Activated CD4-positive, CD25-positive, alpha-beta regulatory T cell (primary cell): Measurements from ENCODE around the gene SRL.
"Not testable (repeated sequence)": the region's sequence is repeated elsewhere in the genome, so short reads cannot be mapped to it uniquely, and the experiment has no call there.

Experiments used
- DNase-seq, 4 experiments: peaks; one replicate each; lab custom pipeline; 2025; lab: John Stamatoyannopoulos, UW

The SRL gene

DNA sequence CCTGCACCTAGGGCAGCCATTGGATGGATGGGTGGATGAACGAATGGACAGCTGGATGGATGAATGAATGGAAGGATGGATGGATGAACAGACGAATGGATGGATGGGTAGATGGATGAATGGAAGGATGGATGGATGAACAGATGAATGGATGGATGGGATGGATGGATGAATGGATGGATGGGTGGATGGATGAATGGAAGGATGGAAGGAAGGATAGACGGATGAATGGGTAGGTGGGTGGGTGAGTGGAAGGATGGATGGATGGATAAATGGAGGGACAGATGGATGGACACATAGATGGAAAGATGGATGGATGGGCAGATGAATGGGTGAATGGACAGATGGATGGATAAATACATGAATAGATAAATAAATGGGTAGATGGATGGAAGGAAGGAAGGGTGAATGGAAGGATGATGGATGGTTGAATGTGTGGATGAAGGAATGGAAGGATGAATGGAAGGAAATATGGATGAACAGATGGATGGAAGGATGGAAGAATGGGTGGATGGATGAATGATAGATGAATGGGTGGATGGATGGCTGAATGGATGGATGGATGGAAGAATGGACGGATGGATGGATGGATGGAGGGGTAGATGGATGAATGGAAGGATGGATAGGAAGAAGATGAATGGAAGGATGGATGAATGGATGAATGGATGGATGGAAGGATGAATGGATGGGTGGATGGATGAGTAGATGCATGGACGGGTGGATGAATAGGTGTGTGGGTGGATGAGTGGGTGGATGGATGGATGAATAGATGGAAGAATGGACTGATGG is 15.4 kb downstream of the SRL start:
- DNase-seq, result no peak

DNA sequence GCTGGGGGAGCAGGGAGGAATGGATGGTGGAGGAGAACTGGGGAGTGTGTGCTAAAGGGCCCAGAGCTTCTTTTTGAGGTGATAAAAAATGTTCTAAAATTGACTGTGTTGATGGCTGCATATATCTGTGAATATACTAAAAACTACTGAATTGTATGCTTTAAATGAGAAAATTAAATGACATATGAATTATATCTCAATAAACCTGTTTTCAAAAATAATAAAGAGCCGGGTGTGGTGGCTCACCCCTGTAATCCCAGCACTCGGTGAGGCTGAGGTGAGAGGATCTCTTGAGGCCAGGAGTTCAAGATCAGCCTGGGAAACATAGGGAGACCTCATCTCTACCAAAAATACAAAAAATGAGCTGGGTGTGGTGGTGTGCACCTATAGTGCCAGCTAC is 16.8 kb downstream of the SRL start:
- DNase-seq, result no peak

DNA sequence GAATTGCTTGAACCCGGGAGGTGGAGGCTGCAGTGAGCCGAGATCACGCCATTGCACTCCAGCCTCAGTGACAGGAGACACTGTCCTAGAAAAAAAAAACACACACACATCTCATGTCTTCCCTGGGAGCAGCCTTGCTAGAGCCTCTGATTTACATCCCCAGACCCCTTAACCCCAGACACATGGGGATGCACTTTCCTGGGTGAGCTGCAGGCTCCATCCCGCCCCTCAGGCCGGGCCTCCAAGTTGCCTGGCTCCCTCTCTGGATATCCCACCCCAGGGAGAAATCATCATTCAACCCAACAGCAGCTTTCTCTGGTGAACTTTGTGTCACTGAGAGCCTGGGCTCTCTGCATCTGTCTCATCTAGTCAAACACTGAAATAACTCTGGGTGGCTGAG is 21.5 kb downstream of the SRL start:
- DNase-seq, result no peak

DNA sequence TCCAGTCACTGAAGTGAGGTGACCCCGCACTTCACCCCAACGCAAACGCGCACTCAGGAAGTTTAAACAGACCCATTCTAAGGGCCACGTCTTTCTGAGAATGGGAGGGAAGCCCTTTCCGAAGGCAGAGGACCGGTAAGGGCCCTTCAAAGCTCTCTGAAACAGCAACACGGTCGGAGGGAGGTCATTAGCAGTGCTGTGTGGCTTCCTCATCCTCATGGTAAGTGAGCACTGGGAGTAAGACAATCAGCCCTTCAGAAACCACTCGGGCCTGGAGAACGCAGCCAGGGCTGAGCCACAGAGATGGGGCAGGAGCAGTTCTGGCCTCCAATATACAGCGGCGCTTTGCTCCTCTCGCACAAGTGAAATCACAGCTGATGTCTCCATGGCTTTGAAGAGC is 23.7 kb downstream of the SRL start:
- no peak for DNase-seq

DNA sequence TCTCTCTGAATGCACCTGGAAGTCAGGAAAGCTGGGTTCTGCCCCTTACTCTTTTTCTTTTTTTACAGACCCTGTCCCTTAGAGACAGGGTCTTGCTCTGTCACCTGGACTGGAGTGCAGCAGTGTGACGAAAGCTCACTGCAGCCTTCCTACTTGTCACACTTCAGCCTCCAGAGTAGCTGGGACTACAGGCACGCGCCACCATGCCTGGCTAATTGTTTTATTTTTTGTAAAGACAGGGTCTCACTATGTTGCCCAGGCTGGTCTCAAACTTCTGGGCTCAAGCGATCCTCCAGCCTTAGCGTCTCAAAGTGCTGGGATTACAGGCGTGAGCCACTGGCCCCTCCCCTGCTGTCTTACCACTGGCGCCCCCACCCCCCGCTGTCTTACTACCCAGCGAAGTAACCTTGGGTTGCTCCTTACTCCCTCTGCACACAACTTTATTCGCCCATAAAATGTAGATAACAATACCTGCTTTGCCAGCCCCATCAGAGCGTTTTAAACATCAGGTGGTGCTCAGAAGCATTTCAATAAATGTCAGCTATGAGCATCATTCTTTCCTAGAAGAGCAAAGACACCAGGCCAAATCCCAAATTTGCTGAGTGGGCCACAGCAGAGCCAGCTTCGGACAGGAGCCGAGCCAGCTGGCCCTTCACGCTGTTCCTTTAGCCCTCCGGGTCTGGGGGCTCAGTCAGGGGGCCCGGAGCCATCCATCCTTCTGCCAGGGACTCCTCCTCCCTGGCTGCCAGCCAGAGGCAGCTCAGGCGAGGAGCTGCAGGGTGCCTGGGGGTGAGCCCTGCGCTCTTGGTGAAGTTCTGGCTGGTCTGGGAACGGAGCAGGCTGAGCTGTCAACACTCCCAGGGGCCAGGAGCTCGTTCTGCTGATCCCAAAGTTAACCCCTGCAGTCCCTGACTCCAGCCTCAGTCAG is 24.4 kb downstream of the SRL start:
- DNase-seq, result no peak

DNA sequence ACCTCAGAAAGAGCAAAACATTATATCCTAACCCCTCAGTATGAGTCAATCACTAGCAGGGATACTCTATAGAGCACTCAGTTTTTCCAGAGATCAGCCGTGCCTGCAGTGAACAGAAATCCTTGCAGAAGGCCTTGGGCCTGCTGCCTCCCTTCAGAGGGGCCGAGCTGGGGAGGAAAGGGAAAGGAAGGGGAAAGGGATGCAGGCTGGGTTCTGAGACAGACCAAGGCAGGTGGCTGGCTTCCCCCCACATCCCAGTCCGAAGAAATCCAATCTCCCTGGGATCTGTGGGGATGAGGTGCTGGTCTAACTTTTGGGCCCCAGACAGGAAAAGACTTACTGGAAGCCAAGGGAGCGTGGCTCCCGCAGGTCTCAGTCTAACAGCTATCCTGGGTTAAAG is 25.3 kb downstream of the SRL start:
- DNase-seq, result no peak

DNA sequence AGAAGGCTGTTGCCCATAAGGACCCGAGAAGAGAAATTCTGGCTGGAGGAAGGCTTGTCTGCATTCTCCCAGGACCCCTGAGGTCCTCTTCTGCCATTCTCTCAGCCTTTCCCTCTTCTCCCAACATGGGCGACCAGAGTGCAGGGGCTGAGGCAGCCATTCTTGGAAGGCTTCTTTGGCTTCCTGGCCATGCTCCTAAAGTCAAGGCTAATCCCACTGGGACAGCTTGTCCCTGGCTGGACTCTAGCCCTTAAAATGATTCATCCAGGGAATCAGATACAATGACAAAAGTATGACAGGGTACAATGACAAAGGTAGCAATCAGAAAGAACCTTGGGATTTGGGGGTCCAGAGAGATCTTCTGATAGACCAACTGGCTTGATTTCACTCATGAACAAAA is 26.8 kb downstream of the SRL start:
- DNase-seq, result no peak

DNA sequence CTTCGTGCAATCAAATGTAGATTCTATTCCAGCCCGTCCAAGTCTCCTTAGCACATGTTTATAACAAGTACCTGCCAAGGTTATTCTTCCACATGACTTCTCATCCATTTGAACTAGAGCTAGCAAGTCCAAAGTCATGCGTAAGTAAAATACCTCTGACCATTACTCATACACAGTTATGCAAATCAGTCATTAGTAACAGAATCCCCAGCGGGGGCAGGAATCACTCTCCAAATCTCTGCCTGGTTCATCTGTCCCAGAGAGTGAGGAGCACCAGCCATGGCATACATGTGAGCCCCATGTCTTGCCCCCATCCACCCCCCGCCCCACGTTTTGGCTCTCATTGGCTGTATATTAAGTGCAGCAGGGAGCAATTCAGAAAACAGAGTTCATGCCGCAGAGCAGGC is 27.7 kb downstream of the SRL start:
- DNase-seq, result no peak

DNA sequence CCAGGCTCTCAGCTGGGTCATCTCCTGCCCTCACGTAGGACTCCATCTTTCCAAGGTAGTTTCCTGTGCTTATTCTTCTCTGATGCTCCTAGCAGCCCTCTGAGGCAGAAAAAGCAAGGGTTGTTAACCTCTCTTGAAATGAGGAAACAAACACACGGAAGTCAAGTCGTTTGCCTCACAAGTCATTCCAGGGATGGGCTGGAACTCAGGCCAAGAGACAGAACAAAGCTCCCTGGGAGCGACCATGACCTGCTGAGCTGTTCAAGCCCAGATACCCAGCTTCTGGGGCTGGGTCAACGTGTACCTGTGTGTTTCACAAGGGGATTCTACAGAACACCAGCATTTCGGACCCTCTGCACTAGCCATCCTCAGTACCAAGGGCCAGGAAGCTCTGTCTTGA is 28.1 kb downstream of the SRL start:
- no peak for DNase-seq

DNA sequence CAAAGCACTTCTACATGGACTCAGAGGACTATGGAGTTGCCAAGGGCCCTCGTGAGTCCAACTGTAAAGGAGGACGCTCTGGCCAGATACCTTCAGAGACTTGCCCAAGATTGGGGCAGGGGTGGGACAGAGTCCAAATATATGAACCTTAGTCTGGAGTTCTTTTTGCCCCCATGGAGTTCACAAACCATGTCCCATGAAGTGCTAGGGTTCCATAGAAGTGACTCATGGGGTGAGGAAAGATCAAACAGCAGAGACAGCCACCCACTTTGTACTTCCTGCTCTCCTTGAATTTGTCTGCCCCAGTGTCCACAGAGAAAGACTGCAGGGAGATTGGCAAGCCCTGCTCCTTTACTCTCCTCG is 29.0 kb downstream of the SRL start:
- DNase-seq, result no peak

DNA sequence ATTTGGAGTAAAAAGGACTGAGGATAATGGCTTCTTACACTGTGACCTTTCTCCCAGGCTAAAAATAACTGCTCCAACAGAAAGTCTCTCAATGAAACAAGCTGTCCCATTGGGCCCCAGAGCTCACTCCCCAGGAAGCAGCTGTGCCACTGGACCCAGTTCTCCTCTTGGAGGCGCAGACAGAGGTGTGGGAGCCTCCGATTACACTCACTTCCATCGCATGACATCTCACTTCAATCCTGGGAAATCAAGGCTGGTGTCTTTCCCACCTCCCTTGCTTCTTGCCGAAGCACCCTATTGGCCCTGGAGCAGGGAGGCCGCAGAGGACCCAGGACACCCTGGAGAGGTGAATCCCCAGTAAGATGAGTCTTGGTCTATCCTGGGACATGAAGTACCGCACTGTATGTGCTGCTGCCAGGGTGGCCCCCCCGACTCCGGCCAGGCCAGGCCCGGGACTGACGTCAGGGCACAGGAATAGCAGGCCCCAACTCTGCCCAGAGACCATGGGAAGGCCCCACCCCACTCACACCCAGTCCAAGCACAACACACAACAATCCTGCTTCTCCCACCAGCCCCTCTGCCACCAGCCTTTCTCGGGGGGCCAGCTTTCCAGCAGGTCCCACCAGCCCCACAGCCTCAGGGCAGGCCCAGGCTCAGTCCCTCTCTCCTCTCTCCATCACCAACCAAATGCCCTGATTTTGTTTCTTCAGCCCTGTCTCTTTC is 29.5 kb downstream of the SRL start:
- DNase-seq, result no peak

DNA sequence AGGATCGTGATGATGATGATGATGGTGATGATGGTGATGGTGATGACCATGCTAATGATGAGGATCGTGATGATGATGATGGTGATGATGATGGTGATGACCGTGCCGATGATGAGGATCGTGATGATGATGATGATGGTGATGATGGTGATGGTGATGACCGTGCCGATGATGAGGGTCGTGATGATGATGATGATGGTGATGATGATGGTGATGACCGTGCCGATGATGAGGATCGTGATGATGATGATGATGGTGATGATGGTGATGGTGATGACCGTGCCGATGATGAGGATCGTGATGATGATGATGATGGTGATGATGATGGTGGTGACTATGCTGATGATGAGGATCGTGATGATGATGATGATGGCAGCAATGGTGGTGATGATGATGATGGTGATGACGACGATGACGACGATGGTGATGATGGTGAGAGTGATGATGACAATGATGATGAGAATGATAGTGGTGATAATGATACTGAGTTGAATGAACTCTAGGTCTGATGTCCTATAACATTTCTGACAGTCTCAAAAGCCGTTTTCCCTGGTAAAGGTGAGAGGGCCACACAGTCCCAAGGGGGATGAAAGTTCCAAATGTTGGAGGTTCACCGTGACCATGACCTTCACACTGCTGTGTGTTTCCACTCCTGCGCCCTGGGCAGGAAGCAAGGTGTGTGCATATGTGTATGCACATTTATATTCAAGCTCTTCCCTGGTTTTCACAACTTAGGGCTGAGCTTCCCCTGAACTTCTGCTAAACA is 30.3 kb downstream of the SRL start:
- not testable (repeated sequence) for DNase-seq

DNA sequence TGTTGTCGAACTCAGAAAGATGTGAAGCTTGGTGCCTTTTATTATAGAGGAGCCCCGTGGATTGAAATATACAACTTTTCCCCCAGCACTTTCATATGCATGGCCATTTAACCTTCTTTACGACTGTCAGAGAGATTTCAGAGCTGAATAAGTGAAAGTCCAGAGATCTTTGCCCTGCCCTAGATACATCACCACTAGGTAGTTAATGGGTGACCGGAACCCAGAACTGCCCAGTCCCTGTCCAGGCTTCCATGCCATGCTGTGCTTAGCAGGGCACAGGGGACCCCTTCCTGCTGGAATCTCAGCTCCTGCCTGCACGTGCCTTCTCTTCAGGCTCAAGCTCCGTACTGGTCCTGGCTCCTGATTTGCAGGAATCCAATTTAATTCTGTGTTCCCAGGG is 32.2 kb downstream of the SRL start:
- no peak for DNase-seq

DNA sequence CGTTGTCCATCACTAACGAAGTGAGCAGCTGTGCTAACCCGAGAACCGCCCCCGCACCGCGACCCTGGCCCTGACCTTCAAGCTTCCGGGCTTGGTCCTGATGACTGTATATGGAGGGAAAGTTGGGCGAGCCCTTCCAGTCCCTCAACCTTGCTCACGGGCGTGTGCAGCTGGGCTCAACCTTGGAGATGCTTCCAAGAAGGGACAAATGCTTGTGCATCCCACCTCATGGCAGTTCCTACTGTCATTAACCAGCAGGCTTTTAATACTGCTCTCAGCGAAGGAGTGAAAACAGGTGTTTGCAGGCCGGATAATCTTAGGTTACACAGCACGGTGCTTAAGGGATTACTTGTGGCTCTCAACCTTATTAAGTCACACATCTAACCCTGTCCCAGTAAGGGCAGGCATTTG is 33.5 kb downstream of the SRL start:
- no peak for DNase-seq

DNA sequence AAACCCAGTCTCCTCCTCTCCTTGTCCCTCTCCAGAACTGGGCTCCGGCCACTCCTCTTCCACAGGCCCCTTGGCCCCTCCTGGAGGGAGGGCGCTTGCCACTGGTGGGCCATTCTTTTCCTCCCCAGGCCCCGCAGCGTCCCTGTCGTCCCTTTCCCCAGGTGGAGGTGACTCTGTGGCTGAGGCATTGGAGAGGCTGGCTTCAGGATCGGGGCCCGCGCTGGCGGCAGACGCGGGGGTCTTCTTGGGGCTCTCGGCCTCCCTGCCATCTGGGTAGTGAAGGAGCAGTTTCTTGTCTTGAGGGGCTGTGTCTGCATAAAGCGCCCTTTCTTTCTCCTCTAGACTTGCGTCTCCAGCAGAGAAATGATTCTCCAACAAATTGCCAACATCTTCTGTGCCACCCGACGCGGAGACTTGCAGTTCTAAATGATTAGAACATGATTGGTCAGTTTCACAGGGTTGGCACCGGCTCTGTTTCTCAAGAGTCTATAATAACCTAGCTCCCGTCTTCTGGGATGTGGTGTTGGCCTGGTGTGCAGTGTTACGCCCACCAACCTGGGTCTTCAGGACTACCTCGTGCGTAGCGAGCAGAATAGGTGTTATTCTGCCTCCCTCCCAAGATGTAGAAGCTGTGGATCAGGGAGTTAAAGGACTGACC is 34.1 kb downstream of the SRL start:
- DNase-seq, result no peak

DNA sequence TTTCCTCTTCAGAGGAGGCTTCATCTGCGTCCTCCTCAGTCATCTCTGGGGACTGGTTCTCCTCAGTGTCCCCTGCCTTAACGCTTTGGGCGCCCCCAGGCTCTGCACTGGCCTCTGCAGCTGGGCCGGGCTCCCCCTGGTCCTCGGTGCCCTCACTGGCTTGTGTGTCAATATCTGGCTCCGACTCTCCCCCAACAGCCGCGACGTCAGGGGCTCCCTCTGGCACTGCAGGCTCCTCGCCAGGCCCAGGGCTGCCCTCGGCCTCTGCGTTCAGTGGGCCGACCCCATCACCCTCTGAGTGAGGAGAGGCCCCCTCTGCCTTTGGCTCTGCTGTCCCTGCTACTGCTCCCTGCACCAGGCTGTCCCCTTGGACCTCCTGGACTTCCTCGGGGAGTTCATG is 34.7 kb downstream of the SRL start:
- DNase-seq, result no peak

DNA sequence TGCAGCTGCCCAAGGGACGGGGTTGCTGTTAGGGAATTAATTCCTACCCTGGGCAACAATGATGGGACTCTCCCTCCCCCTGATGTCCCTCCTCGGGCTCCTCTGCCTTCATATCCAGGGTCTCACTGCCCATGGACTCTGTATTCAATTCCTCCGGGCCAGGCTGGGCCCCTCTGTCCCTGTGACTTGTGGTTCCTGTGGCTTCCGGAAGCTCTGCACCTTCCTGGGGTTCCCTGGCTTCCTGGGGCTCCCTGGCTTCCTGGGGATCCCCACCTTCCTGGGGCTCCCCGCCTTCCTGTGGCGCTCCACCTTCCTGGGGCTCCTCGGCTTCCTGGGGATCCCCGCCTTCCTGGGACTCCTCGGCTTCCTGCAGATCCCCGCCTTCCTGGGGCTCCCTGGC is 35.2 kb downstream of the SRL start:
- no peak for DNase-seq

DNA sequence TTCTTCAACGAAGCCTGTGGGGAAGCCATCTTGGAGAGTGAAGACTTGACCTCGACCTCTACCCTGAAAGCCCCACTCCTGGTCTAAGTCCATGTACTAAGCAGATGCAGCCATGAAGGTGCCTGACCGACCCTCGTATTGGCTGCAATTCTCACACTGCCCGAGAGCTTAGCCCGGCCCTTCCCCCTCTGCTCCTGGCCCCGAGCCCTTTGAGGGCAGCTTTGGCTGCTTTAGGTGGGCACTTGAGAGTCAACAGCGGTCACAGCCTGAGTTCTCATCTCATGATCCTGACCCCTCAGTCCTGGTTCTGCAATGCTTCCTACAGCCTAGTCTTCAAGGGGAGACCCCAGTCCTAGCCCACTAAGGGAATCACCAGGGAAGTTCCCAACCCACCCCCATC is 35.9 kb downstream of the SRL start:
- no peak for DNase-seq

DNA sequence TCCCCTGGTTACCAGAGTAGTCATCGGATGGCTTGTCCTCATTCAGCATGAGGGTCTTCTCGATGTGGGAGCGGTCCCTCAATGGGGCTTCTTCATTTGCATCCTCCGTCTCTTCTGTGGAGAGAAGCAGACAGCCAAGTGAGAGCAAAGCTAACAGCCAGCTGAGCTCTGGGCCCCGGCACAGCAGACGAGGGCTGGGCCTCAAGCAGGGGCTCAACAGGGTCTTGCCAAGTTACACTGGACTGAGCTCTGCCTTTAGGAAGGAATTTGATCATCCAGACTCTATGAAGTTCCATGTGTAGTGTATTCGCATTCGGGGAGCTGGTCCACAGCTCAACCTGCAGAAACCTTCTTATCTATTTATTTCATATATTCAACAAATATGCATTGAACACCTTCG is 37.4 kb downstream of the SRL start:
- DNase-seq, result no peak

DNA sequence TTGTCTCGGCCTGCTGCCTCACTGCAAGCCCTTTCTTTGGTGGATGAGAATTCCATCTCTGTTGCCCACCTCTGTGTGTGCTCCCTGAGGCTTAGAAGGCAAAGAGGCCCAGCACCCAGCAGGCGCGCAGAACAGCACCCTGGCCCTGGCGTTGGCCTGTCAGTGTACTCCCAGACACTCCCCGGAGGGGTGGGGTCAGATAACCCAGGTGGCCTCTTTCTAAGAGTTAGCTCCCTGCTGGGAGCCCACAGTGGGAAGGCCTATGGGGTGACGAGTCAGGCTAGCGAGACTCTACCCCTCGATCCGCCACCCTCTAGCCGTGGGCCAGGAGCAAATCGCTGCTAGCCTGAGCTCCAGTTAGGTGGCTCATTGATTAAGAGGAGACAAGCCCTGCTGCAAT is 38.1 kb downstream of the SRL start:
- no peak for DNase-seq

DNA sequence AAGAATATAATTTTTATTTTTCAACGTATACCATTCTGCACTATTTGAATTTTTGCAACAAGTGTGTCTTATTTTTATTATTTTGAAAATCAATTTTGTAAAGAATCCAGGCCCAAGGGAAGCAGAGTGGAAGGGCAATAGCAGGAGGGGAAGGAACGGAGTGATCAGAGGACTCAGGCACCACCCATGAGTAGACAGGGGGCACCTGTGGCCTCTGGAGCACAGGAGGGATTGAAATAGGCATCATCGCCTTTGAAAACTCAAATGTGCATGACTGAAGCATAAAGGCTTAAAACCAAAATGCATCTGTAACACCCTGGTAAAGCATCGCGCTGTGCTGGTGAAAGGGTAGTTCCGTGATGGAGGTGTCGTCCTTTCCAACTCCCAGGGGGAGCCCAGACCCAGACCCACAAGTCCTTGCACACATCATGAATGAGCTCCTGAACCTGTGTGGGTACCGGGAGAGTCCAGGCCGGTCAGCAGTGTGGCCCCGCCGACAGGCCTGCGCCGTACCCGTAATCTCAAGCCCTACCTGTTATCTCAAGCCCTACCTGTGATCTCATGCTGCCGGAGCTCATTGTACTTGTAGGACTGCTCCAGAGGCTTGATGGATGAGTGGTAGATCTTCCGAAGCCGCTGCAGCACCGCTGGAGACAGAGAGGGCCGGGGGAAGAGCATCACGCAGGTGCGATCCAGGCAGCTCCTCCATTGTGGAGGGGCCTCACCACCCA is 39.1 kb downstream of the SRL start:
- no peak for DNase-seq
